Measurements from ENCODE around the gene FGF22.
"Not testable (repeated sequence)": the region's sequence is repeated elsewhere in the genome, so short reads cannot be mapped to it uniquely, and the experiment has no call there.

FGF22 gene

GRCh38 chr19:602391-603301 is 37.0 kb upstream of the FGF22 start:
- H3K27ac ChIP-seq, result no peak overlapping the region
- no peak for TF ChIP-seq CTCF (IDR thresholded peaks at IDR 0.05)
- no peak for TF ChIP-seq ZFX (IDR thresholded peaks at IDR 0.05; ENCODE audit: borderline replicate concordance)

DNA sequence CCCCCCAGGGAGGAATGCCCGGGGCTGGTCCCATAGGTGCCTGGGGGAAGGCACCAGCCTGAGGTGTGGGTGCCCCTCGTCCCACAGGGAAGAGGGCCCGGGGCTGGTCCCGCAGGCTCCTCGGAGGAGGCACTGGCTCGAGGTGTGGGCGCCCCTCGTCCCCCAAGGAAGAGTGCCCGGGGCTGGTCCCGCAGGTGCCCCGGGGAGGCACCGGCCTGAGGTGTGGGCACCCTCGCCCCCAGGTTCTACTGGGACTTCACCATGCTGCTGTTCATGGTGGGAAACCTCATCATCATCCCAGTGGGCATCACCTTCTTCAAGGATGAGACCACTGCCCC is 36.4 kb upstream of the FGF22 start:
- not testable (repeated sequence) for H3K27ac ChIP-seq

DNA sequence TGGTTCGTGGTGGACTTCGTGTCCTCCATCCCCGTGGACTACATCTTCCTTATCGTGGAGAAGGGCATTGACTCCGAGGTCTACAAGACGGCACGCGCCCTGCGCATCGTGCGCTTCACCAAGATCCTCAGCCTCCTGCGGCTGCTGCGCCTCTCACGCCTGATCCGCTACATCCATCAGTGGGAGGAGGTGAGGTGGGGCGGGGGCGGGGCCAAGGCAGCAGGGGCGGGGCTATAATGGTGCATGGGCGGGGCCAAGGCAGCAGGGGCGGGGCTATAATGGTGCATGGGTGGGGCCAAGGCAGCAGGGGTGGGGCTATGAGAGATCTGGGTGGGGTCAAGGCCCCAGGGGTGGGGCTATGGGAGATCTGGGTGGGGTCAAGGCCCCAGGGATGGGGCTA is 35.9 kb upstream of the FGF22 start:
- not testable (repeated sequence) for H3K27ac ChIP-seq

- TF ChIP-seq ZFX (IDR thresholded peaks at IDR 0.05; ENCODE audit: borderline replicate concordance) (no peak), CTCF (IDR thresholded peaks at IDR 0.05) (no peak)
These were observed 35.3 kb upstream of the FGF22 start for GRCh38 chr19:604355-604754.

GRCh38 chr19:605061-605971 is 34.4 kb upstream of the FGF22 start:
- not testable (repeated sequence) for H3K27ac ChIP-seq

More at GRCh38 chr19:604355-604754, 35.3 kb upstream of the FGF22 start:
- H3K27ac ChIP-seq, result no peak overlapping the region

DNA sequence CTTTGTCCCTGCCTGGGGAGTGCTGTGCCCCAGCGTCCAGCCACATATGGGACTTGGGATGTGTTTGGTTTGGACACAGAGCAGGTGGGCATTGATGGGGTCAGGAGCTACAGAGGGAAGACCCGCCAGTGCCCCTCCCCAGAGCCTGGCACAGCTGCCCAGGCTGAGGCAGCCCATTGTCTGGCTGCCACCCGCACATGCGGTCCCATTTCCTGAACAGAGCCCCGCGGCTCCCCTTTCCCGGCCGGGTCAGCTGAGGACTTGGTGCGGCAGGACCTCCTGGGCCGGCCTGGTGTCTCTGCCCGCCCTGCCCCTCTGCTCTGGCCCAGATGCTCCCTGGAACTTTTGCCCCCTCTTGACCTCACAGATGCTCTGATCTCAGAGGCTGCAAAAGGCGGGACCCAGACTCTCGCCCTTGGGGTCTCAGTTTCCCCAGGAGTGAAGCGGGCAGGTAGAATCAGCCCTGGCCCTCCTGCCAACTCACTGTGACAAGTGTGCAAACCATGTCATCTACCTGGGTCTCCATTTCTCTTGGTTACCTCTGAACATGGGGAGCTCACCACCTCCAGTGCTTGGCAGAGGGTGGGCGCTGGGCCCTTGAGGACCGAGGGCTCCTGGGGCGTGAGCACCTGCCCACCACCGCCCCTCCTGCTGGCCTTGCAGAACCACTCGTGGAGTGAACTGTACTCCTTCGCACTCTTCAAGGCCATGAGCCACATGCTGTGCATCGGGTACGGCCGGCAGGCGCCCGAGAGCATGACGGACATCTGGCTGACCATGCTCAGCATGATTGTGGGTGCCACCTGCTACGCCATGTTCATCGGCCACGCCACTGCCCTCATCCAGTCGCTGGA is 32.2 kb upstream of the FGF22 start:
- H3K27ac ChIP-seq, result no peak overlapping the region
- TF ChIP-seq CTCF (IDR thresholded peaks at IDR 0.05) (no peak), ZFX (IDR thresholded peaks at IDR 0.05; ENCODE audit: borderline replicate concordance) (no peak)

DNA sequence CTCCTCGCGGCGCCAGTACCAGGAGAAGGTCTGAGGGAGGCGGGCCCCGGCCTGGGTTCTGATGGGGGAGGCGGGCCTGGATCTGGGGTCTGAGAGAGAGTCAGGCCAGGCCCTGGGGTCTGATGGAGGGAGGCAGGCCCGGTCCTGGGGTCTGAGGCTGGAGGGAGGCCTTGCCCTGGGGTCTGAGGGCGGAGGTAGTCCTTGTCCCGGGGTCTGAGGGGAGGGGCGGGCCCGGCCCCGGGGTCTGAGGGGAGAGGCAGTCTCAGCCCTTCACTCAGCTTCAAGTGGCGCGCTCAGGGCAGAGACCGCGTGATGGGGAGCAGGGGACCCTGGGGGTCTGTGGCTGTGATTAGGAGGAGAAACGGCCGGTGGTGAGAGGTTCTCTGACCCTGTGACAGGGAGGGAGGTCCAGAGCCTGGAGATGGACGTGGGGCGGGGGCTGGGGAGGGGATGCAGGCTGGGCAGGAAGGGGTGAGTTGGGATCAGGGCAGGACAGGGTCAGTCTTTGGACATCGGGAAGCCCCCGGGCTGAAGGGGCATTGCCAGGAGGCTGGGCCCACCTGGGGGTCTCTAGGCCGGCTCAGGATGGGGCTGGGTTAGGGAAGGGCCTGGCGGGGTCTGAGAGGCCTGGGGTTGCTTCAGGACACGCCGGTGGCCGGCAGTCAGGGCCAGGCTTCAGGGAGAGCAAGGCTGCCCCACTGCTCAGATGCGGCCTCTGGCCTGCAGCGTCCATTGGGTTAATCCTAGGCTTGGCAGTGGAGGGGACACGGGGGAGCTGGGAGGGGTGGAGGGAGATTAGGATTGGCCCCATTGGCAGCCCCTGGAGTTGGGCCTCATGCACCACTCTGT is 31.3 kb upstream of the FGF22 start:
- no peak overlapping the region for H3K27ac ChIP-seq
- no peak for TF ChIP-seq CTCF (IDR thresholded peaks at IDR 0.05)
- no peak for TF ChIP-seq ZFX (IDR thresholded peaks at IDR 0.05; ENCODE audit: borderline replicate concordance)

GRCh38 chr19:609004-609346 is 30.7 kb upstream of the FGF22 start:
- no peak overlapping the region for H3K27ac ChIP-seq
- TF ChIP-seq ZFX (IDR thresholded peaks at IDR 0.05; ENCODE audit: borderline replicate concordance), result no peak
- no peak for TF ChIP-seq CTCF (IDR thresholded peaks at IDR 0.05)
